Erythroblast (primary cell): ENCODE data around the gene ZCCHC14.

ENCODE experiments used
- GATA1 ChIP-seq: IDR thresholded peaks from 2 replicates; pipeline ENCODE4 v1.6.1; 2011; ENCODE audit warnings: low read depth, mild to moderate bottlenecking, control low read depth, low read length, moderate library complexity
- POLR2A ChIP-seq: IDR thresholded peaks from 2 replicates; pipeline ENCODE4 v1.6.1; 2011; ENCODE audit warnings: mild to moderate bottlenecking, low read length

- no peak for TF ChIP-seq POLR2A
- no peak for TF ChIP-seq GATA1
Measured at GRCh38 chr16:87448866-87449265, 44.0 kb downstream of the ZCCHC14 start.
